ENCODE measurements around the gene TBC1D21.

TBC1D21 gene

DNA sequence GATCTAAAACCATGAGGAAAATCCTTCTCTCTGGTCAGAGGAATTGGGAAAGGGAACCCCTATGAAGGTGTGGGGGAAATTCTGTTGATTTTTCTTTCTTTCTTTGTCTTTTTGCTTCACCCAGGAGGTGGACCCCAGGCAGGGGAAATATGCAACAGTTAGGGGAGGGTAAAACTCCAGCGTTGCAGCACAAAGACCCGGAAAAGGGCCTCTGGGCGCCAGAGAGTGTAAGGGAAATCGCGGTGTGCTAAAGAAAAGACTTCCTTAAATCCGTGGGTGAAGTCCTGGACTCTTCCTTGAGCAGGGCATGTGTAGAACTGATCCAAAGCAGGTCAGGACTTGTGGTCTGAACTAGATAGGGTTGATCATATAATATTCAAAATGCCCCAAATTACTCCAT is 11.1 kb upstream of the TBC1D21 start:
- TF ChIP-seq, protein P1, sequence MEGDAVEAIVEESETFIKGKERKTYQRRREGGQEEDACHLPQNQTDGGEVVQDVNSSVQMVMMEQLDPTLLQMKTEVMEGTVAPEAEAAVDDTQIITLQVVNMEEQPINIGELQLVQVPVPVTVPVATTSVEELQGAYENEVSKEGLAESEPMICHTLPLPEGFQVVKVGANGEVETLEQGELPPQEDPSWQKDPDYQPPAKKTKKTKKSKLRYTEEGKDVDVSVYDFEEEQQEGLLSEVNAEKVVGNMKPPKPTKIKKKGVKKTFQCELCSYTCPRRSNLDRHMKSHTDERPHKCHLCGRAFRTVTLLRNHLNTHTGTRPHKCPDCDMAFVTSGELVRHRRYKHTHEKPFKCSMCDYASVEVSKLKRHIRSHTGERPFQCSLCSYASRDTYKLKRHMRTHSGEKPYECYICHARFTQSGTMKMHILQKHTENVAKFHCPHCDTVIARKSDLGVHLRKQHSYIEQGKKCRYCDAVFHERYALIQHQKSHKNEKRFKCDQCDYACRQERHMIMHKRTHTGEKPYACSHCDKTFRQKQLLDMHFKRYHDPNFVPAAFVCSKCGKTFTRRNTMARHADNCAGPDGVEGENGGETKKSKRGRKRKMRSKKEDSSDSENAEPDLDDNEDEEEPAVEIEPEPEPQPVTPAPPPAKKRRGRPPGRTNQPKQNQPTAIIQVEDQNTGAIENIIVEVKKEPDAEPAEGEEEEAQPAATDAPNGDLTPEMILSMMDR (IDR thresholded peaks at IDR 0.05), result no peak
- Histone ChIP-seq H3K36me3 (no peaks in the 10 kb centered on the region), H3K4me3 (ENCODE audit: low read depth in 1 of 2, low read length in 1 of 2) (no peak overlapping the region), H3K27ac (no peak overlapping the region), H3K27me3 (peaks cover 83% of the 10 kb centered on the region), H3K9me3 (no peaks in the 10 kb centered on the region), H3K4me1 (ENCODE audit: control insufficient read depth in 1 of 2, insufficient read depth in 1 of 2, low read depth in 1 of 2, low read length in 1 of 2) (no peaks in the 10 kb centered on the region)

DNA sequence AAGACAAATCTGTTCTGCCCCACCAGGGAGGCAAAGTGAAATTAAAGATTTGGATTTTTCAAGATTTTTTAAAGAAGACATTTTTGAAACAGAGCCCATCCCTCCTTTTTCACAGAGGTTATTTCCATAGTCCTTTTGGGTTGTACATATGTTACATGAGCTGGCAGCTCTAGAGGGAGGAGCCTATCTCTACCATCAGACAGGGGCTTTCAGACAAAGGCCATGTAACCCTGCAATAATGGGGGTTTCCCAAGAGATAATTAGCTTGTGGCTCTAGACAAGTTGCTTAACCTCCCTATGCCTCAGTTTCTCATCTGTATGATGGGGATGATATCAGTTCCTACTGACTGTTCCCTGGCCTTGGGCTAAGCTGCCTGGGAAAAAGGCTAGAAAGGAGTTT is 8.0 kb upstream of the TBC1D21 start:
- Histone ChIP-seq H3K4me1 (ENCODE audit: control insufficient read depth in 1 of 2, insufficient read depth in 1 of 2, low read depth in 1 of 2, low read length in 1 of 2) (no peaks in the 10 kb centered on the region), H3K27me3 (peaks cover 94% of the 10 kb centered on the region), H3K27ac (no peak overlapping the region), H3K36me3 (no peaks in the 10 kb centered on the region), H3K9me3 (no peaks in the 10 kb centered on the region), H3K4me3 (ENCODE audit: low read depth in 1 of 2, low read length in 1 of 2) (no peak overlapping the region)
- TF ChIP-seq, protein P1 (IDR thresholded peaks at IDR 0.05), result no peak

DNA sequence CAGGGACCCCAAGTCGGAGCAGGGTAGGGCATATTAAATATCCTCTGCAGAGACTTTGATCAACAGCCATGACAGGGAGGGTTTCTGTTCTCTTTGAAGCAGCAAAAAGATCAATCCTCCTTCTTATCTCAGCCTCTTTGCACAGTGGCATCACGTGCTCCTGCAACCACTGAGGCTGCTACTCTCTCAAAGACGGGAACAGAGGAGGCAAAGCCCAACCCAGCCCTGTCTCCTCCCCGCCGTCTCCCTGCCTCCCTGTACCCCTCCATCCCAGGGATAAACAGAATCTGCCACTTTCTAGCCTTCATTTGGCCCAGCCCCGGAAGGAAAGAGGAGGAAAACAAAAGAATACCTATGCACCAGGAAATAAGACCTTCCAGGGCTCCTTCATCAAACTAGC is 7.5 kb upstream of the TBC1D21 start:
- Histone ChIP-seq H3K4me3 (ENCODE audit: low read depth in 1 of 2, low read length in 1 of 2) (no peak overlapping the region), H3K27me3 (peaks cover 94% of the 10 kb centered on the region), H3K36me3 (no peaks in the 10 kb centered on the region), H3K27ac (no peak overlapping the region), H3K9me3 (no peaks in the 10 kb centered on the region), H3K4me1 (ENCODE audit: control insufficient read depth in 1 of 2, insufficient read depth in 1 of 2, low read depth in 1 of 2, low read length in 1 of 2) (no peaks in the 10 kb centered on the region)
- TF ChIP-seq, protein P1 (IDR thresholded peaks at IDR 0.05), result no peak

DNA sequence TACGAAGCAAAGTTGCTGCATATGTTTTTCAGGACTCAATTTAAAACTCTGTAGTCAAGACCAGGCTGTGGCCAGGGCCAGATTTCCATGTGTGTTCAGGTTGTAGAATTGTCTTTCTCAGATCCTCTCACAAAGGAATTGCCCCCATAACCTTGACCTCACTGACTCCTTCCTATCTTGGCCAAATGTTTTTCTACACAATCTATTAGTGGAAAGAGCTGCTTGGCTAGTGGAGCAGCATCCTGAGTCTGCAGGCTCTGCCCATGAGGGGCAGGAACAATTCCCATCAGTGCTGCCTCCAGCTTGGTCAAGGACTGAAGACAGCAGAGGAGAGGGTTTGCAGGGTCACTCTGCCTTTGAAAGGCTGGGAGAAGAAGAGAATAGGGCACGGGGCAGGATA is 6.9 kb upstream of the TBC1D21 start:
- Histone ChIP-seq H3K4me3 (ENCODE audit: low read depth in 1 of 2, low read length in 1 of 2) (no peak overlapping the region), H3K36me3 (no peaks in the 10 kb centered on the region), H3K9me3 (no peaks in the 10 kb centered on the region), H3K27ac (no peak overlapping the region), H3K27me3 (peaks cover 99% of the 10 kb centered on the region), H3K4me1 (ENCODE audit: control insufficient read depth in 1 of 2, insufficient read depth in 1 of 2, low read depth in 1 of 2, low read length in 1 of 2) (no peaks in the 10 kb centered on the region)
- TF ChIP-seq, protein P1 (IDR thresholded peaks at IDR 0.05), result no peak

DNA sequence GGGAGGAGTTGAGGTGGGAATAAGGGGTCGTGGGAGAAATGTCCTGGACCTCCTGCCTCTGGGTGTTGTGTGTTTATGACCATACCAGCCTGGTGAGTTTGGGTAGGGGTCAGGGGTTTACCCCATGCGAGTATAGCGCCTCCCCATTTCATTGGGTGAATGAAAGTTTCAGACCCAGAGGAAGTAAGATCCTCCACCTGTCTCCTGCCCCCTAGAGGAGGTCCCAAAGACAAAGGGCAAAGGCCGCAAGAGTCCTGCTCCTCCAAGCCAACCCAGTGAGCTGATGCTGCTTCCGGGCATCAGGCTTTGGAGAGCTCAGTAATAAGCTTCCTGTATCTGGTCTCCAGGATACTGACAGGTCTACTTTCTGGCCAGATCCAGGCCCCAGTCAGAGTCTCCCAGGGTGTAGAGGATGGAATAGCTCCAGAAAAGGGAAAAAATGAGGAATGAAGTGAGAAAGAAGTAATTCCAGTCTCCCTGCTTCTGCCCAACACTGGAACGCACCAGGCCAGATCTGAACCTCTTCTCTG is 6.4 kb upstream of the TBC1D21 start:
- Histone ChIP-seq H3K27ac (no peak overlapping the region), H3K27me3 (peaks cover 100% of the 10 kb centered on the region), H3K36me3 (no peaks in the 10 kb centered on the region), H3K4me3 (ENCODE audit: low read depth in 1 of 2, low read length in 1 of 2) (no peak overlapping the region), H3K4me1 (ENCODE audit: control insufficient read depth in 1 of 2, insufficient read depth in 1 of 2, low read depth in 1 of 2, low read length in 1 of 2) (no peaks in the 10 kb centered on the region), H3K9me3 (no peaks in the 10 kb centered on the region)
- TF ChIP-seq, protein P1 (IDR thresholded peaks at IDR 0.05), result no peak

DNA sequence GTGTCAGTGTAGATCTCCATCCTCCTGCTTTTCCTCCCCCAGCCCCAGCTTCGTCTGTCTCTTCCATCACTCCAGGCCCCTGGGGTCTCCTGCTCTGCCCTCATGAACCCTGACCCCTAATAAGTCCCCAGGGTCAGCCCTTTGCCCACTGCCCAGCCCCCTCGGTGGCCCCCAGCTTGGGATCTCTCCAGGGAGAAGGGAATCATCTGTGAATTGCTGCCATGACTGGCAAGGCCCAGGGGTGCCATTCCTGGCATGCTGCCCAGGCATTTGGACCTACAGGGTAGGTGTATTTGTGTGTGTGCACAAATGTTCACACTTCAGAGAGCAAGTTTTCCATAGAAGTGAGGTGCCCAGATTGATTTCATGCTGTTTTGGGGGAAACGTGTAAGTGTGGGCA is 5.9 kb upstream of the TBC1D21 start:
- H3K4me3 ChIP-seq (ENCODE audit: low read depth in 1 of 2, low read length in 1 of 2), result no peak overlapping the region
- H3K36me3 ChIP-seq, result no peaks in the 10 kb centered on the region
- TF ChIP-seq, protein P1 (IDR thresholded peaks at IDR 0.05), result no peak
- H3K4me1 ChIP-seq (ENCODE audit: control insufficient read depth in 1 of 2, insufficient read depth in 1 of 2, low read depth in 1 of 2, low read length in 1 of 2), result no peaks in the 10 kb centered on the region
- H3K27ac ChIP-seq, result no peak overlapping the region
- H3K27me3 ChIP-seq, result peaks cover 100% of the 10 kb centered on the region
- no peaks in the 10 kb centered on the region for H3K9me3 ChIP-seq
